B cell (primary cell): Measurements from ENCODE around the gene TCF12. TPM values are rescaled to one million over a fixed set of nuclear protein-coding genes. Genes with fewer than 3 reads are reported as not detected.
A peak's percentile ranks its signal among the peaks of the same experiment; 100 is the strongest.

Experiments used
- ATAC-seq: fragments of 200-7000 bp; cut with Tn5 transposase; one replicate; pipeline ENCODE4 v1.10.0; 2021; ENCODE audit warnings: low read depth, mild to moderate bottlenecking, moderate number of reproducible peaks, moderate library complexity
- CTCF ChIA-PET: fragments of 350-600 bp; sonication (Branson Sonifier 250); formaldehyde crosslinking; loops from one replicate; lab custom pipeline; 2021; ENCODE audit warnings: antibody characterized with exemption, inconsistent platforms; lab: Charles Lee
- POLR2A ChIA-PET: fragments of 350-600 bp; sonication (Branson Sonifier 250); formaldehyde crosslinking; loops from one replicate; lab custom pipeline; 2021; ENCODE audit warnings: antibody characterized with exemption; lab: Charles Lee
- DNase-seq: peaks from one replicate; pipeline ENCODE4 v3.0.0; 2013
- H2AFZ ChIP-seq: 2 replicates; pipeline ENCODE4 v1.6.1; 2012; ENCODE audit warnings: mild to moderate bottlenecking, low read depth, low read length; ENCODE audit not compliant: insufficient read depth, poor library complexity, severe bottlenecking
- H3K27ac ChIP-seq, 2 donors: 1 replicate in 1 of 2; 2 replicates in 1 of 2; pipeline ENCODE4 v1.5.1; 2012 to 2013; ENCODE audit warnings: low read length in 2 of 2, mild to moderate bottlenecking in 2 of 2, moderate library complexity in 1 of 2
- H3K27me3 ChIP-seq, 4 experiments: fragments of 200-600 bp in 1 of 4; sonication (generic) in 1 of 4; replicated peaks in 1 of 4; 1 replicate in 2 of 4; 2 replicates in 2 of 4; pipeline versions ENCODE4 v1.6.1 to v1.7.0; 2013 to 2016; ENCODE audit warnings: low read length in 3 of 4, mild to moderate bottlenecking in 2 of 4, mixed read lengths in 1 of 4, moderate library complexity in 1 of 4; ENCODE audit not compliant: insufficient read depth in 4 of 4, control insufficient read depth in 3 of 4; ENCODE audit errors: control extremely low read depth in 1 of 4
- H3K36me3 ChIP-seq, 2 experiments: replicated peaks in 1 of 2; 1 replicate in 1 of 2; 2 replicates in 1 of 2; pipeline versions ENCODE4 v1.6.1 to v1.7.1; 2013; ENCODE audit warnings: low read length in 1 of 2; ENCODE audit not compliant: insufficient read depth in 2 of 2, control insufficient read depth in 1 of 2; ENCODE audit errors: control extremely low read depth in 1 of 2, extremely low read depth in 1 of 2
- H3K4me1 ChIP-seq, 2 donors: fragments of 200-600 bp in 1 of 2; sonication (generic) in 1 of 2; 1 replicate in 1 of 2; 2 replicates in 1 of 2; pipeline versions ENCODE4 v1.5.1 to v1.6.1; 2013 to 2017; ENCODE audit warnings: low read length in 2 of 2; ENCODE audit not compliant: control insufficient read depth in 2 of 2, insufficient read depth in 2 of 2
- H3K4me2 ChIP-seq: replicated peaks from 2 replicates; pipeline ENCODE3; 2012; ENCODE audit warnings: mild to moderate bottlenecking, low read depth, low read length; ENCODE audit not compliant: poor library complexity, severe bottlenecking
- H3K4me3 ChIP-seq, 5 experiments: fragments of 200-600 bp in 1 of 5; sonication (generic) in 1 of 5; 1 replicate in 3 of 5; 2 replicates in 2 of 5; pipeline versions ENCODE4 v1.5.1 to v1.7.0; 2011 to 2016; ENCODE audit warnings: low read length in 4 of 5, mild to moderate bottlenecking in 4 of 5, low read depth in 2 of 5, control low read depth in 1 of 5, moderate library complexity in 1 of 5; ENCODE audit not compliant: insufficient read depth in 1 of 5; ENCODE audit errors: control extremely low read depth in 1 of 5, extremely low read depth in 1 of 5
- H3K79me2 ChIP-seq: fragments of 200-600 bp; sonication (generic); one replicate; pipeline ENCODE4 v1.6.0; 2016; ENCODE audit warnings: low read length; ENCODE audit not compliant: control insufficient read depth, insufficient read depth
- H3K9ac ChIP-seq: fragments of 200-600 bp; sonication (generic); 2 replicates; pipeline ENCODE4 v1.6.1; 2017; ENCODE audit warnings: mild to moderate bottlenecking, low read length, moderate library complexity
- H3K9me3 ChIP-seq, 3 donors: one replicate each; pipeline versions ENCODE4 v1.6.1 to v1.7.1; 2013; ENCODE audit warnings: low read length in 2 of 3; ENCODE audit not compliant: control insufficient read depth in 2 of 3, insufficient read depth in 1 of 3; ENCODE audit errors: control extremely low read depth in 1 of 3
- H4K20me1 ChIP-seq: 2 replicates; pipeline ENCODE4 v1.6.0; 2012; ENCODE audit warnings: mild to moderate bottlenecking, low read length; ENCODE audit not compliant: insufficient read depth, control insufficient read depth, poor library complexity, severe bottlenecking
- H3K27ac Mint-ChIP-seq: one replicate; pipeline ENCODE4 v1.8.0; 2021; ENCODE audit warnings: mixed read lengths
- H3K27me3 Mint-ChIP-seq: one replicate; pipeline ENCODE4 v1.8.0; 2021; ENCODE audit warnings: mixed read lengths
- H3K4me1 Mint-ChIP-seq: one replicate; pipeline ENCODE4 v1.8.0; 2021; ENCODE audit warnings: mixed read lengths
- H3K4me3 Mint-ChIP-seq: one replicate; pipeline ENCODE4 v1.8.0; 2021; ENCODE audit warnings: mixed read lengths
- H3K9me3 Mint-ChIP-seq: one replicate; pipeline ENCODE4 v1.8.0; 2022; ENCODE audit warnings: mixed read lengths; ENCODE audit not compliant: insufficient read depth
- CTCF ChIP-seq: fragments of 200-600 bp; IDR thresholded peaks from one replicate; pipeline ENCODE4 v1.8.0; 2022; ENCODE audit warnings: antibody characterized with exemption, mild to moderate bottlenecking
- EZH2 ChIP-seq: IDR thresholded peaks from 2 replicates; pipeline ENCODE4 v1.6.1; 2012; ENCODE audit warnings: borderline replicate concordance, low read depth, mild to moderate bottlenecking, moderate library complexity, low read length; ENCODE audit not compliant: insufficient read depth, poor library complexity, severe bottlenecking
- WGBS: methylation state at CpG from one replicate; pipeline ENCODE4 v1.1.5; 2013; ENCODE audit warnings: missing lambda C conversion rate; ENCODE audit not compliant: insufficient coverage; 5-methylcytosine and 5-hydroxymethylcytosine counted together
- intact Hi-C: fragments of 100-400 bp; cut with micrococcal nuclease; formaldehyde crosslinking; loops from one replicate; pipeline ENCODE4 v1.10.0; 2022
- polyA plus RNA-seq: library from polyadenylated mRNA; depleted of rRNA; stranded (reverse); fragments of >200 nt; gene quantifications from 2 replicates; pipeline ENCODE4 v1.2.3, GENCODE V29; 2012
- total RNA-seq, 2 donors: library from RNA; stranded (reverse); fragments of 120-200 nt in 1 of 2; gene quantifications; 1 replicate in 1 of 2; 2 replicates in 1 of 2; pipeline versions ENCODE4 v1.2.3 to v1.2.4, GENCODE V29; 2013 to 2022

The TCF12 gene
- total and polyA plus RNA-seq, 2 donors (not counting 1 experiment from before 2014, with no cell fraction given), result 27.1 to 131 TPM

GRCh38 chr15:57198654-57199291, 280.3 kb downstream of the TCF12 start:
- POLR2A ChIA-PET, result interaction anchor here (0.5 kb wide), 1 partner anchor 9 kb away, joined by 6 read pairs; no protein-coding TSS in a partner anchor
- Mint-ChIP-seq H3K9me3 (no peaks in the 10 kb centered on the region), H3K27ac (peak overlapping the region; percentile 41), H3K4me1 (no peaks in the 10 kb centered on the region), H3K4me3 (no peak overlapping the region), H3K27me3 (no peaks in the 10 kb centered on the region)
- no peak overlapping the region for H3K4me2 ChIP-seq
- CTCF ChIA-PET, result interaction anchor here (0.9 to 1.2 kb wide), 2 partner anchors 60 to 108 kb away, joined by 3 to 5 read pairs; no protein-coding TSS in a partner anchor
- no peaks in the 10 kb centered on the region for H3K4me1 ChIP-seq
- 86% methylated on average over 4 of the region's 8 CpGs for WGBS
- H3K79me2 ChIP-seq, result no peaks in the 10 kb centered on the region
- H3K9ac ChIP-seq, result no peak overlapping the region
- TF ChIP-seq CTCF (no peak), EZH2 (no peak)
- H4K20me1 ChIP-seq, result no peaks in the 10 kb centered on the region
- intact Hi-C loops, result no loop called here
- no peak overlapping the region for H2AFZ ChIP-seq
- no peak overlapping the region for H3K27ac ChIP-seq
- DNase-seq (no peak), ATAC-seq (no peak)
- H3K36me3 ChIP-seq, result peaks cover 0 to 8% of the 10 kb centered on the region in 2 experiments
- no peaks in the 10 kb centered on the region for H3K9me3 ChIP-seq
- H3K27me3 ChIP-seq, result no peaks in the 10 kb centered on the region
- H3K4me3 ChIP-seq, result no peak overlapping the region

- CTCF ChIA-PET, result no interaction called here
Observed at GRCh38 chr15:57201578-57201977, 283.1 kb downstream of the TCF12 start.

More at GRCh38 chr15:57201578-57201977, 283.1 kb downstream of the TCF12 start:
- no peak overlapping the region for H3K9ac ChIP-seq
- no peak overlapping the region for H3K27ac ChIP-seq
- WGBS, result no CpG with 5 or more reads among the region's 2 CpGs
- no peaks in the 10 kb centered on the region for H3K9me3 ChIP-seq
- no peaks in the 10 kb centered on the region for H4K20me1 ChIP-seq
- H3K79me2 ChIP-seq, result no peaks in the 10 kb centered on the region
- H3K4me3 ChIP-seq, result no peak overlapping the region
- no peak overlapping the region for H3K4me2 ChIP-seq
- intact Hi-C loops, result no loop called here
- Mint-ChIP-seq H3K9me3 (no peaks in the 10 kb centered on the region), H3K27ac (peak overlapping the region; percentile 27), H3K4me1 (peaks cover 7% of the 10 kb centered on the region), H3K27me3 (no peaks in the 10 kb centered on the region), H3K4me3 (no peak overlapping the region)
- DNase-seq, result no peak
- no peak for ATAC-seq
- TF ChIP-seq EZH2 (no peak), CTCF (no peak)
- H2AFZ ChIP-seq, result no peak overlapping the region
- no peaks in the 10 kb centered on the region for H3K36me3 ChIP-seq
- no peaks in the 10 kb centered on the region for H3K4me1 ChIP-seq
- POLR2A ChIA-PET, result no interaction called here
- H3K27me3 ChIP-seq, result no peaks in the 10 kb centered on the region
